Ramos (cell line): ENCODE data around the gene KIF1A.

Experiments used
- in situ Hi-C: fragments of 300-500 bp; cut with MboI; formaldehyde crosslinking; loops from one replicate; pipeline ENCODE4 v1.14.3; 2022; ENCODE audit warnings: low sequenced_read_pairs; ENCODE audit not compliant: unreplicated experiment

The KIF1A gene

DNA sequence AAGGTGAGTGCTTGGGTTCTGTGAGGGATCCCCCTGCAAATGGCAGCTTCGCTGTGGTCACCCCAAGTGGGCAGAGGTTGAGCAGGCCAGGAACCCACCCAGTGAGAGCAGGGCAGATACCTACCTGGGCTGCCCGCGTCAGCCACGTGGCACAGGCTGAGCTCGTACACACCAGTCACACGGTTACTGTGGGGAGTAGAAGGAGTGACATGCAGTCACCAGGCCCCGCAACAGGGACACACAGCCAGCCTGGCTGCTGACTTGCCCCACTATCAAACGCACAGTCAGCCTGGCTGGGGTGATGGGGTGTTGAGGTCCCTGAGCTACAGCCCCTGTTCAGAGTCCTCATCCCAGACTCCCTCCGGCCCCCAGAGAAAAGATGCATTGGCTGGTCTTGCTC, 96.2 kb downstream of the KIF1A start:
- in situ Hi-C loops = loop anchor here (25.0 kb wide), 1 partner anchor 212 kb away; no protein-coding TSS in a partner anchor

DNA sequence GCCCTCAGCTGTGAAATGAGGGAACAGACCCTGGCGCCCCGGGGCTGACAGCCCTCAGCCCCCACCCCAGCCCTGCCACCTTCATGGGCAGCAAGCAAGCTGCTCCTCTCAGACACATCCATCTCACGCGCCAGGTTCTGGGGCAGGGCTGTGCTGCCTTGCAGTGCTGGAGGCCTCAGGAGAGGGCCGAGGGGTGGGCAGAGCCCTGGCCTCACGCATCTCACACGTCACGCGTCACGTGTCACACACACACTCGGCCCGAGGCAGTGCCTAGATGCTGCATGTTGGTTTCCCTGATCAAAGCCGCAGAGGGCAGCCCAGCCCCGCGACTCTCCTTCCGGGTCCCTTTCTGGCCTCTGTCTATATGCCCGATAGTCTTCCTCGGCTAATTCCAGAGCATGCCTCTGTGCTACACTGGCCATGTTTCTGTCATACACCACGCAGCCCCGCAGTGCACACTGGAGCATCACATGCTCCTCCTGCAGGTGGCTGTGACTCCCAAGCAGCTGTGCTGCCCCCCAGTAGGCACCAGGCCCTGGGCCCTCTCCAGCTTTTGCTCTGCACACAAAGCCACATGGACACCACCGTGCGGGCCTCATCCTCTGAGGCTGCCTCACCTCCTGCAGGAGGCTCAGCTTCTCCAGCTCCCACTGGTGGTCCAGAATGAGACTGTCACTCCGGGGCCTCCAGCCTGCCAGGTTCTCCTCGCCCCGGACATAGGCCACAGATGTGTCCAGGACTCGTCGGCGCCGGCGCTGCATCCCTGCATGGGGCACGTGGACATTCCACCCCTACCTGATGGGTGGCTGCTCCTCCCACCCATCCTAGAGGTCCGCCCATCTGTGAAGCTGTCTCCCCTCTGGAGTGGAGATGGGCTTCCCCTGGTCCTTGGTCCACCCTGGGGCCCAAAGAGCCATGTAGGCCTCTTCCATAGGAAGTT, 97.0 kb downstream of the KIF1A start:
- in situ Hi-C loops = loop anchor here (25.0 kb wide), 1 partner anchor 211 kb away; no protein-coding TSS in a partner anchor

DNA sequence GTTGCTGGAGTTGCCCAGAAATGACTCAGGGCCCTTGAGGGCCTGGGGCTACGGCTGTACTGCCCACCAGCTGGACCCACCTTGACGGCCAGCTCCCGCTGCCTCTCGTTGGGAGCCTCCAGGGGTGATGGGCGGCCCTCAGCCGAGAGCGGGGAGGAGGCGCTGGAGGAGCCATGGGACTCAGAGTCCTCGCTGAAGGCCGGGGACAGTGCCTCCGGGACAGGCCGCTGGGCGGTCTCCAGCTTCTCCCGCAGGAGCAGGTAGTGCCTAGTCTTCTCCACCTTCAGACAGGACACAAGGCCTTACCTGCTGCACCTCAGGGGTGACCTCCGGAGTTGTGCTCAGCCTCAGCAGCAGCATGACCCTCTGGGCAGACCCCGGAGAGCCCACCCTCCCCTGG, 97.6 kb downstream of the KIF1A start:
- in situ Hi-C loops = loop anchor here (25.0 kb wide), 1 partner anchor 210 kb away; no protein-coding TSS in a partner anchor

DNA sequence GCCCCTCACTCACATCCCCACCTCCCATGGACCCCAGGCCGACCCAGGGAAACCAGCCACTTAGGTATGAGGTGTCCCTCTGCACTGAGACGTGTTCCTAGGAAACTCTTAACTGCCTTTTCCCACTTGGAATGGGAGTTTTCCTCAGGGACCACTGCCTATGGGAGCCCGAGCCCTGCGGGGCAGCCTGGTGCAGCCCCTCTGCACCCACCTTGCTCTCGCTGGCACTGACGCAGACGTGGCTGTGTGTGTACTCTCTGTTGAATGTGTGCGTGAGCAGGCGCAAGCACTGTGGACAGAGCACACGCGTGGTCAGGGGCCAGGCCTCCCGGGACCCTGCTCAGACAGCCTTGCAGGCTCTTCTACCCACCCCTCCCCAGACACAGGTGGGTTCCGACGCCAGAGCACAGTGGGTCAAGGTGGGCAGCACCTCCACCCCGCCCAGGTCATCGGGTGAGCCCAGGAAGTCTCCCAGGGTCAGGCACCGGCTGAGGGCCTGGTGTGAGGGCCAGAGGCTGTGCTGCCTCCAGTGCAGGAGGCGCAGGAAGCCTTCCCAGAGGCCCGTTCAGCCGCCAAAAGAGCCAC, 98.3 kb downstream of the KIF1A start:
- in situ Hi-C loops = loop anchor here (25.0 kb wide), 1 partner anchor 209 kb away; no protein-coding TSS in a partner anchor

DNA sequence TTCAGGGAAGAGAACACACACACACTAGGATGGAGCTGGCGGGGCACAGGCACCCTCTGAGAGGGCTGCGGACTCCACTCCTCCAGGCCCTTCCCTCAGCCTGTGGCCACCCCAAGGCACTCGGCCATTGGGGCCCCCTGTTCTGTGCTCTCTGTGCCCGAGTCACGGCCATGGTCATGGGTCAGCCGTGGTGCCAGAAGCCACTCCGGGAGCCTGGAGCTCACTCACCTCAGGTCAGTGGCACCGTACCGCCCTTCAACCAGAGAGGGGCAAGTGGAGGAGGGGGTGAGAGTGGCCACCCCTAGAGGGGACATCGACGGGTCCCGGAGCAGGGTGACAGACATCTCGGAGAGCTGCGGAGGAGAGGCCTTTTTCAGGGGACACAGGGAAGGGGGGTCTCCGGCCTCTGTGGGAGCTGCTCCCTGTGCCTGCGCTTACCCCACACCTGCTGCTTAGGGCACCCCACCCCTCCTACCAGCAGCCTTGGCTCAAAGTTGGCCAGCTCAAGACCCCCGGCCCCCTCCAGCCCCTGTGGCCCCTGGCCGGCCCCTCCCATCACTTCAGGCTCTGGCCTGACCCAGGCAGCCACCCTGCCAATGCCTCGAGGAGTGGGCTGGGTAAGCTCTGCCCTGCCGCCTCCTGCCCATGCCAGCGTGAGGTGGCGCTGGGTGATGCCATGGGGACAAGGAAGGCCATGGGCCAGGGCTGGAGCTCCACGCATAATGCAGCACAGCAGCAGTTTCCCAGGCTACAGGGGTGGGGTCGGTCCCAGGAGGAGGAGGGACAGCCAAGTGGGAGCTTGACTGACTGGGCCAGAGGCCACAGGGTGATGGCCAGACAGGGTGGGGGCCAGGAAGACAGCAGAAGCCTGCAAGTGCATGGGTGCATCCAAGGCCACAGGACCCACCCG, 99.1 kb downstream of the KIF1A start:
- in situ Hi-C loops = loop anchor here (25.0 kb wide), 1 partner anchor 209 kb away; no protein-coding TSS in a partner anchor

DNA sequence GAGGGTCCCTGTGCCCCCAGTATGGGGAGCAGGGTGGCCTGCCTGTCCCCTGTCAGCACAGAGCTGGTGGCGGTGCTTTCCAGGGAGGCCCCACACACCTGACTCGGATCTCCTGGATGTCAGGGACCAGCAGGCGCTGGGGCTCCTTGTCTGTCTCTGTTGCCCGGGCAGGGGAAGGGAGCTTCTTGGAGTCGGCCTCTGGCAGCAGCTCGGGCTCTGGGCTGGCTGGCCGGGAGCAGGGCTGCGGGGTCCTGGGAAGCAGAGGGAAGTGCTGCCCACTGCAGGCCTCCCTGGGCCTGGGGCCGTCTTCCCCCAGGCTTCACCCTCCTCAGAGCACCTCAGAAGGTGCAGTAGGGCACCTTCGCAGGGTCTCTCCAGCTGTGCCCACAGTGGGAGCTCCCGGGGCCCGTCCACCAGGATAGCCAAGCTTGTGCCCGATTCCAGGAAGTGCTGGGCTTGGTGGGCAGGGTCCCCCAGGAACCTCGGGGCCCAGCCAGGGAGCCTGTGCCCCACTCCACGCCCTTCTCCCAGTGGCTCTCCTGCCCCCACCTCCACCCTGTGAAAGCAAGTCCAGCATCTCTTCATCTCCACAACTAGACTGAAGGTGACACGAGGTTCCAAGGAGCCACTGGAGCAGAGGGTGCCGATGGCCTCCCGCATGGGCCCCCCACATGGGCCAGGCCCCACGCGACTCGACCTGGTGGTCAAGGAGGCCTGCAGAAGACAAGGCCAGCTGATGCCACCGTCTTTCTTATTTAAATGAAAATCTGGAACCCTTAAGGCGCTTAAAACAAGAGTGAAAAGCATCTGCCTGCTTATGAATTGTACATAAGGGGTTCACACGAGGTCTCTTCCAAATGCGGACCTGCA, 100.1 kb downstream of the KIF1A start:
- in situ Hi-C loops = loop anchor here (25.0 kb wide), 1 partner anchor 208 kb away; no protein-coding TSS in a partner anchor

DNA sequence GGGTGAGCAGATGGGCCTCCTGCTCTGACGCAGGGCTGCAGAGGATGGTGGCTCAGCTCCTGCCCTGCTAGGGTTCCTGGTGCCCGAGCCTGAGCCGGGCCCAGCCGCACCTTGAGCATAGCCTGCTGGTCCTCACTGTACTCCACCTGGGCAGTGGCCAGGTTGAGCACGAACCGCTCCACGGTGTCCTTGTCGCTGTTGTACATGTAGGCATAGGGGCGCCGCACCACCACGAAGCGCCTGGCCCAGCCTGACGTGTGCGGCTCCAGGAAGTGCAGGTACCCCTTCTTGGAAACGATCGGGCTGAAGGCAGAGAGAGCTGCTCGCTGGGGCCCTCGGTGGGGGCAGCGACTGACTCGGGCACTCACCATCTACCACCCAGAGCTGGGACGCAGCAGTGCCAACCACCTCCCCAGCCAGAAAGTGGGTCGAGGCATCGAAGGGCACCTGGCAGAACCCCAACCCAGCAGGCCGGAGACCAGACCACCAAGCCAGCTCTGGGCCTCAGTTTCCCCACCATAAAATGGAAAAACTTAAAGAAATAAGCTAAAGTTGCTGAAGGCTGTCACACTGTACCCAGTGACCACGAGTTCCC, 101.0 kb downstream of the KIF1A start:
- in situ Hi-C loops = loop anchor here (25.0 kb wide), 1 partner anchor 207 kb away; no protein-coding TSS in a partner anchor

DNA sequence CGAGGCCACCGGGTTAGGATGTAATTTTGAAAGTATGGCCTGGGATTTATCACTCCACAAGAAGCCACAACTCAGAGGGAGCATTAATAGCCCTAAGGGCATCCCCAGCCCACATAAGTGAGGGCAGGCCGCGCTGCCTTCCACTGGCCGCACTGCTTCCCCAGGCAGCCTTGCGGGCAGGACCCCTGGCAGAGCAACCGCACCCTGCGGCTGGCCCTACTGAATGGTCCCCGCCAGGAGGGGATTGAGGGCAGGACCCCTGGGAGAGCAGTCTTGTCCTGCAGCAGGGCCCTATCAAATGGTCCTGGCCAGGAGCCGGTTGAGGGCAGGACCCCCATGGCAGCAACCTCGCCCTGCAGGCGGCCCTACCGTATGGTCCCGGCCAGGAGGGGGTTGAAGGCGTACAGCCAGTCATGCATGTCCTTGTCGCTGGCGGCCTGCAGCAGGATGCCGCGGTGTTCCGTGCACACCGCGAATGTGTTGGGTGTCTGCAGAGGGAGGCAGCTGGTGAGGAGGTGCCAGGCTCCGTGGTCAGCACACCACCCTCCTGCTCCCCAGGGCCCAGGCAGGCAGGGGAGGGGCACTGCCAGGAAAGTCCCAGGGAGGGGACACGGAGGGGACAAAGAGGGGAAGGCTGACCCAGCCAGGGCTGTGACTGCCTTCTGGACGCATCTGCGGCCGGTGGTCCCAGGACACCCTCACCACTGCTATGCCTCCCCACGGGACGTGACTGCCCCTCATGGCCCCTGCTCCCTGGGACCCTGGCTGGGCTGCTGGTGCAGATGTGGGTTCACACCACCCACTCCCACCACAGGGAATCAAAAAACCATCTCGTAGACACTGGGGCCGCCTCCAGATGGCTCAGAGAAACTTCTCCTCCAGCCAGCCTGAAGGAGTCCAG, 102.1 kb downstream of the KIF1A start:
- in situ Hi-C loops = loop anchor here (25.0 kb wide), 1 partner anchor 206 kb away; no protein-coding TSS in a partner anchor

DNA sequence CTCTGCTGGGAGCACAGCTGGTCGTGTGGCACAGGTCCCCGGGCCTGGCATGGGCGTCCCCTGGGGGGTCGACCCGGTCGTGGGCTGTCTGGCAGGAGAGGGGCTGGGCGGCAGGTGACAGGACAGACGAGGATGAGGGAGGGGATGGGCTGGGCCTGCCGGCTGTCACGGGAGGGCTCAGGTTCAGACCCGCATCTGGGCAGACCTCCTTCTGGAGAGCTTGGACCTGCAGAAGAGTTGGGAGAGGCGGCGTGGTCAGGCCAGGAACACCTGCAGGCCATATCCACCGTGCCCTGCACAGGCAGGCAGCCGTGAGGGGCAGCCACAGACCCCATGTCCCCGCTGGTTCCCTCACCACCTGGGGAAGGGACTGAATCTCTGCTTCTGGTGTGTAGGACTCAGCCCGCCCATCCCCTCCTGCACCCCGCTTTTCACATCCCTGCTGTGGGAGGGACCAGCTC, 102.8 kb downstream of the KIF1A start:
- in situ Hi-C loops = loop anchor here (25.0 kb wide), 1 partner anchor 205 kb away; no protein-coding TSS in a partner anchor

DNA sequence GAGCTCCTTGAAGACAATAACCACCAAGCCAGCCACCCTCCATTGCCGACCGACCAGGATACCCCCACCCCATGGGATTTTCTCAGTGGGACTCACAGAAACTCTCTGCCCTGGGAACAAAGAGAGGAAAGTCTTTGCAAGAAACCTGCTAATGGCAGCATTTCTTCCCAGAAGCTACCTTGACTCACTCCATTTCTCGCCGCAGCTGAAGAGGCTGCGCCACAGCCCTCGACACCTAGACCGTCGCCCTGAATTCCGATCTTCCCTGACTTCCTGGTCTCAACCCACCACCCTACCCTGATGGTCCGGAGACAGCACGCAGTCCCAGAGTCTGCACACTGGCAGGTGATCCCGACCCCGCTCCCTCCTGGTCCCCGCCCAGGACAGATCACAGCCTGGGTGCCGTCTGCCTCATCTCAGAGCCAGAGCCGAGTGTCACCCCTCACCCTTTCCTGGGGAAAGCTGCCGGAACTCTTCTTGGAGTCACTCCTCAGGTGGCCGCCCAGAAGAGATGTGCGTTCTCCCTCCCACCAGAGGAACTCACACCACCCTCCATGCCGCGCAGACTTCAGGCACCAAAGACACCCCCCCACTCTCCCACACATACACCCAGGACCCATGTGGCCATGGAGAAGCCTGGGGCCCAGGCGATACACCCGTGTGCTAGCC, 103.8 kb downstream of the KIF1A start:
- in situ Hi-C loops = loop anchor here (25.0 kb wide), 1 partner anchor 204 kb away; no protein-coding TSS in a partner anchor

DNA sequence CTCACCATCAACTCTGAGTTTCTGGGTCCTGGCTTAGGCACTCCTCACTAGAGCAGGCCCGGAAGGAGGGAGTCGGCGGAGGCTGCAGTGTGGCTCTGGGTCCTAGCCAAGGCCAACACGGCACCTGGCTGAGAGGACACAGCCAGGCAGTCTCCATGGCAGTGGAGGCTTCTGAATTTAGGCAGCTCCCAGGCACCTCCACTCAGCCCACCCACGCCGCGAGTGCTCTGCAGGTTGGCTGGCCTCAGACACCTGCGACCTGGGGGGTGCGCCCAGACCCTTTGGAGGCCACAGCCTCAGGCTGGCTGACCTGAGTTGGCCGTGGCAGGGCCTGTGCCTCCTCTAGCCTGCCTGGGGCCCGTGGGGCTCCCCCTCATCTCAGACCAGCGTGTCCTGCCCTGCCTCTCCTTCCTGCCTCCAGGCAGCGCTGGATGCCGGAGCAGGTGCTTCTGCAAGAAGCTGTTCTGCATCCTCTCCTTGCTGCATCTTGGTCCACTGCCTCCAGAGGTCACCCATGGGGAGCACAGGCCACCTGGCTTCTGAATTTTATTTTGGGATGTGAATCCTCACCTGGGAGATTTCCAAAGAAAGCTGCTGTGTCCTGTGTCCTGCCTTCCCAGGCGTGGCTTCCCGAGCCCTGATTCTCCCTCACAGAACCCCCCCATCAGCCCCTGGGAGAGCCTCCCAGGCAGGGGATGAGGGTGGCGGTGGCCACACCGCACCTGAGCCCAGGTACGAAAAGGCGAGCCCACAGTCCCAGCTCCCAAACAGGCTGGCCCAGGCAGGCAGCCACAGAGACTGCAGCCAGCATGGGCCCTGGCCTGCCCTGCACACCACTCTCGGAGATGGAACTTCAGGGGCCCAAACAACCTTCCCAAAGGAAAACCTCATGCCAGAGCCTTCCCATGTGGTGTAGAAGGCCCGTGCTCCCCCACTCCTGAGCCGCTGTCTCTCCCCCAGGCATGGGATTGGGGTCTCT, 105.0 kb downstream of the KIF1A start:
- in situ Hi-C loops = loop anchor here (25.0 kb wide), 1 partner anchor 203 kb away; no protein-coding TSS in a partner anchor

DNA sequence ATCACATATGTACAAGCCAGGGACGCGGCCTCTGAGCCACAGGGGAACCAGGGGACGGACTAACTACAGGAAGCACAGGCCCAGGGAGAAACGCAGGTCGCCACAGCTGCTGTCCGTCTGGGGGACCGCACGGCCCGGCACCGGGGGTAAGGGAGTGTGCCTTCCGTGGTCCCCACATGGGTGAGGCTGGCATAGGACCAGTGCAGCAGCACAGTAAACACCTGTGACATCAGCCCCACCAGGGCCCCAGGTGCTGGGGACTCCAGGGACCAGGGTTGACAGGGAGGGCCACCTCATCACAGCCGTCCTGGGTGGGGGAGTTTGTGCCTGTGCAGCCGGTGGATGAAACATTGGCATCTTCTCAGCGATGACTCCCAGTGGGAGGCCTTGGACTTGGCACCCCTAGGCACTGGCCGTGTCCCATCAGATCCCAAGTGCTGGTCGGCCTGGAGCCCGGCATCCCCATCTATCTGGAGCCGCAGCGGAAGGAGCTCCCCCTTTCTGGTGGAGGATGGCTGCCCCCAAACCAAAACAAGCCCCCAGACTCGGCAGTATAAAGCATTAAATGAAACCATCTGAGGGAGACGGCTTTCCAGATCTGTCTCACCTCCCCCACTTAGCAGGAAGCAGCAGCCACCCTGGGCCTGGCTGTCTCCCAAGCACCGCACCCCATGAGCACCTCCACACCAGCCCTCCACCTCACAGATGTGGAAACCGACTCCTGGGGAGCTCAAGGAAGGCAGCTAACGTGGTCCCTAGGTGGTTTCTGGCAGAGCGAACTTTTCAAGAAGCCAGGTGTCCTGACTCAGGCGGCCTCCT, 105.9 kb downstream of the KIF1A start:
- in situ Hi-C loops = loop anchor here (25.0 kb wide), 1 partner anchor 202 kb away; no protein-coding TSS in a partner anchor

DNA sequence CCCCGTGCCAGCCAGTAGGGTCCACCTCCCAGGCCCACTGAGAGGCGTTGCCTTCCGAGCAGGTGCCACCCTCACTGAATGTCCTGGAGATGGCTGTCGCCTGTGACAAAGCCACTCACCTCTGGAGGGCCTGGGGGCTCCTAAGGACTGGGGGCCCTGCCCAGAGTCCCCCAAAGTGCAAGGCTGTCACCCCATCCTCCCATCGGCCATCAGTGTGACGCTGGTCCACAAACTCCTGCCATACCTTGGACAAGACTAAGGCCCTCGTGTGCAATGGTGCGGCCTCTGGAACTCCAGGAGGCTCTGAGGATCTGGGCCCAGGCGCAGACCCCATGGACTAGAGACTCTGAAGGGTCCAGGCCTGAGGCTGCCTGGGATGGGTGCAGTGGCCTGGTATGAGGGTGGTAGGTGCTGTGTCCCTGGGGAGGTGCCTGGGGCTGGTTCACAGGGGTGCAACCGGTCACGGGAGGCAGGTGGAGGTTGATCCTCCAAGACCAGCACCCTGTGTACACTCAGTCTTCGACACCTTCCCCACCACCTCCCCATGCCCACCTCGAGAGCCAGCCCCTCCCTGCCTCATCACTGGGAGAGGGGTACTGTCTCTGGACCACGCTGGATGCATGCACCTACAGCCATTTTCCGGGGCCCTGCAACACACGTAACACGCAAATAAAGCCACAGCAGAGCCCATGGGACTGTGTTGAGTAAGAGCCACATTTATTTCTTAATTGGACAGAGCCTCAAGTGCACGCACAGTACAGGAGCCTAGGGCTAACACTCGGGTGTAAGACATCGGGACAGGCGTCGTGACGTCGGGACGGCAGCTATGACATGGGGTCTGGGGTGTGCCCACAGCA, 106.7 kb downstream of the KIF1A start:
- in situ Hi-C loops = loop anchor here (25.0 kb wide), 1 partner anchor 201 kb away; no protein-coding TSS in a partner anchor

DNA sequence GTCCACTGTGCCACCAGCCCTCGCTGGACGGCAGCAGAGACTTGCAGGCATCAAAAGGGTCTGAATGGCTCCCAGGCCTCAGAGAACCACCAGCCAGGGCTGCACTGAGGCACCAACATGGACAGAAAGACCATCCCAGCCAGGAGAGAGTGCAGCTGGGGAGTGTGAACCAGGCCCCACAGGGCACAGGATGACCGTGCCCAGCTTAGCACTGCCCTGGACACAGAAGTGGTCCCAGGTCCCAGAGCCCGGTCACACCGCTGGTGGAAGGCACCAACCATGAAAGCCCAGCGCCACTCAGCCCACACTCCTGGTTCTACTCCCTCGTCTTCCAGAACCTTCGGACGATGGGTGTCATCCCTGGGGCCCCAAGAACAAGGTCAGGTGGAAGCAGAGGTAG, 107.9 kb downstream of the KIF1A start:
- in situ Hi-C loops = loop anchor here (25.0 kb wide), 1 partner anchor 200 kb away; no protein-coding TSS in a partner anchor
